Omental fat pad (tissue), 4 donors: Measurements from ENCODE around the gene AGBL4. TPM values are rescaled to one million over a fixed set of nuclear protein-coding genes. Genes with fewer than 3 reads are reported as not detected.

Experiments
- ATAC-seq: fragments of 150-250 bp; one replicate; pipeline ENCODE4 v1.9.1; 2016; ENCODE audit warnings: mild to moderate bottlenecking, moderate library complexity; ENCODE audit not compliant: low FRiP score
- DNase-seq: peaks from one replicate; pipeline ENCODE4 v3.0.0-alpha.2; 2019; ENCODE audit warnings: low spot score
- CTCF ChIP-seq, 3 donors: fragments of 450-650 bp; IDR thresholded peaks; one replicate each; pipeline ENCODE4 v1.5.1; 2016 to 2017; ENCODE audit warnings: antibody characterized with exemption in 3 of 3, mild to moderate bottlenecking in 3 of 3, moderate library complexity in 2 of 3
- total RNA-seq, 4 donors: library from RNA; depleted of rRNA; stranded (reverse); fragments of >200 nt; gene quantifications; one replicate each; pipeline ENCODE4 v1.1.0, GENCODE V29; 2016

The AGBL4 gene
- total RNA-seq, 4 donors from 2014 or later, result 0.31 to 1.1 (median 0.50) TPM

GRCh38 chr1:48848035-48848434, 1175.7 kb downstream of the AGBL4 start:
- no peak for TF ChIP-seq CTCF (IDR thresholded peaks at IDR 0.05)
- no peak for ATAC-seq
- no peak for DNase-seq

- ATAC-seq (no peak), DNase-seq (no peak)
- TF ChIP-seq CTCF (IDR thresholded peaks at IDR 0.05), result no peak
These were observed 1177.3 kb downstream of the AGBL4 start for GRCh38 chr1:48846441-48846840.

GRCh38 chr1:48844187-48844586, 1179.6 kb downstream of the AGBL4 start:
- TF ChIP-seq CTCF (IDR thresholded peaks at IDR 0.05), result no peak
- ATAC-seq, result no peak
- no peak for DNase-seq

GRCh38 chr1:48841966-48842365, 1181.8 kb downstream of the AGBL4 start:
- DNase-seq (no peak), ATAC-seq (no peak)
- TF ChIP-seq CTCF (IDR thresholded peaks at IDR 0.05), result no peak

GRCh38 chr1:48841461-48841860, 1182.3 kb downstream of the AGBL4 start:
- ATAC-seq (no peak), DNase-seq (no peak)
- TF ChIP-seq CTCF (IDR thresholded peaks at IDR 0.05), result no peak

GRCh38 chr1:48831120-48831978, 1192.4 kb downstream of the AGBL4 start:
- ATAC-seq (no peak), DNase-seq (no peak)
- no peak for TF ChIP-seq CTCF (IDR thresholded peaks at IDR 0.05)

- ATAC-seq, result no peak
- TF ChIP-seq CTCF (IDR thresholded peaks at IDR 0.05), result no peak
- no peak for DNase-seq
These were observed 1193.0 kb downstream of the AGBL4 start for GRCh38 chr1:48830715-48831114.
